Astrocyte of the cerebellum (primary cell): Measurements from ENCODE around the gene SRD5A3.

ENCODE experiments used
- DNase-seq: peaks from one replicate; pipeline ENCODE4 v3.0.0-alpha.2; 2011; ENCODE audit warnings: low read depth
- H3K4me3 ChIP-seq: 2 replicates; pipeline ENCODE4 v1.5.1; 2011; ENCODE audit warnings: mild to moderate bottlenecking, low read depth, low read length, moderate library complexity
- CTCF ChIP-seq: IDR thresholded peaks from 2 replicates; pipeline ENCODE4 v1.5.1; 2012; ENCODE audit warnings: low read length, low read depth, moderate library complexity, mild to moderate bottlenecking; ENCODE audit errors: missing control alignments
- in situ Hi-C: cut with HindIII; loops from 2 replicates; pipeline ENCODE4 v1.10.0; 2017; ENCODE audit warnings: low sequenced_read_pairs

The SRD5A3 gene

GRCh38 chr4:55381502-55381901, 35.5 kb downstream of the SRD5A3 start:
- no peak for TF ChIP-seq CTCF
- no peak overlapping the region for H3K4me3 ChIP-seq
- DNase-seq, result no peak
- in situ Hi-C loops, result no loop called here

- no peak overlapping the region for H3K4me3 ChIP-seq
- in situ Hi-C loops, result no loop called here
- DNase-seq, result no peak
- no peak for TF ChIP-seq CTCF
Observed at GRCh38 chr4:55382488-55383003, 36.5 kb downstream of the SRD5A3 start.

- TF ChIP-seq CTCF, result no peak
- no peak overlapping the region for H3K4me3 ChIP-seq
- in situ Hi-C loops, result no loop called here
- no peak for DNase-seq
Observed at GRCh38 chr4:55385201-55385649, 39.2 kb downstream of the SRD5A3 start.

GRCh38 chr4:55386073-55386472, 40.0 kb downstream of the SRD5A3 start:
- no peak overlapping the region for H3K4me3 ChIP-seq
- no peak for TF ChIP-seq CTCF
- in situ Hi-C loops, result no loop called here
- no peak for DNase-seq

- in situ Hi-C loops, result no loop called here
- H3K4me3 ChIP-seq, result no peak overlapping the region
- no peak for DNase-seq
- TF ChIP-seq CTCF, result no peak
Observed at GRCh38 chr4:55386840-55387239, 40.8 kb downstream of the SRD5A3 start.

- in situ Hi-C loops, result no loop called here
- no peak overlapping the region for H3K4me3 ChIP-seq
- TF ChIP-seq CTCF, result no peak
- DNase-seq, result no peak
Observed at GRCh38 chr4:55393461-55394320, 47.6 kb downstream of the SRD5A3 start.
